HG03571 (cell line): ENCODE data around the gene NEURL2.

Experiments
- ATAC-seq: cut with Tn5 transposase; IDR thresholded peaks from one replicate; pipeline ENCODE4 v1.9.1; 2021; ENCODE audit not compliant: unreplicated experiment

NEURL2 gene

DNA sequence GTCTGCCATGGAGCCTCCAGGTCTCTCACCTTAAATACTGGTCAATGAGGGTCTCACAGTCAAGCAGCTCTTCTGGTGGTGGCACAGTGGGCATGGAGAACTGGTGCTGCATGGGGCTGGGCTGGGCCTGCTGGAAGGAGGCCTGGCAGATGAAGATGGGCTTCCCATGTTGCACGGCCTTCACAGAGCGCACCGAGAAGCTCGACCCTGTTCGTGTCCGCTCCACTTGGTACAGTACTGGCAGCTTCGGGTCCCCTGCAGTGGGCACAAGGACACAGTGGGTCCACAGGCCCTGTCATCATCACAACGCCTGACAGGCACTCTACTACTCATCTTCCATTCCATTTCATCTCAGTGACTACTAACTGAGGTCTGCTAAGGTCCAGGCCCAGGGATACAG, 42.6 kb downstream of the NEURL2 start:
- no peak for ATAC-seq

- no peak for ATAC-seq
These were observed 45.6 kb downstream of the NEURL2 start for GRCh38 chr20:45845452-45845851.

- no peak for ATAC-seq
These were observed 47.5 kb downstream of the NEURL2 start for GRCh38 chr20:45843506-45843905.

- no peak for ATAC-seq
These were observed 48.7 kb downstream of the NEURL2 start for GRCh38 chr20:45842169-45842812.

- no peak for ATAC-seq
These were observed 49.4 kb downstream of the NEURL2 start for GRCh38 chr20:45841407-45842129.

DNA sequence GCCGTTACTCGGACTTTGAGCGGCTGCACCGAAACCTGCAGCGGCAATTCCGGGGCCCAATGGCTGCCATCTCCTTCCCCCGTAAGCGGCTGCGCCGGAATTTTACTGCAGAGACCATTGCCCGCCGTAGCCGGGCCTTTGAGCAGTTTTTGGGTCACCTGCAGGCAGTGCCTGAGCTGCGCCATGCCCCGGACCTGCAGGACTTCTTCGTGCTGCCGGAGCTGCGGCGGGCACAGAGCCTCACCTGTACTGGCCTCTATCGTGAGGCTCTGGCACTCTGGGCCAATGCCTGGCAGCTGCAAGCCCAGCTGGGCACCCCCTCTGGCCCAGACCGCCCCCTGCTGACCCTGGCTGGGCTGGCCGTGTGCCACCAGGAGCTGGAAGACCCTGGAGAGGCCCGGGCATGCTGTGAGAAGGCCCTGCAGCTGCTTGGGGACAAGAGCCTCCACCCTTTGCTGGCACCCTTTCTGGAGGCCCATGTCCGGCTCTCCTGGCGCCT, 50.3 kb downstream of the NEURL2 start:
- no peak for ATAC-seq
